Common myeloid progenitor, CD34-positive (primary cell): Measurements from ENCODE around the gene ST8SIA6.

Experiments used
- CTCF ChIA-PET: fragments of 350-600 bp; sonication (Branson Sonifier 250); formaldehyde crosslinking; loops from one replicate; lab custom pipeline; 2021; ENCODE audit warnings: antibody characterized with exemption; lab: Charles Lee
- POLR2A ChIA-PET: fragments of 350-600 bp; sonication (Branson Sonifier 250); formaldehyde crosslinking; loops from one replicate; lab custom pipeline; 2021; ENCODE audit warnings: antibody characterized with exemption; lab: Charles Lee
- DNase-seq, 3 donors: peaks; one replicate each; pipeline versions ENCODE4 v3.0.0 to v3.0.0-alpha.2; 2013
- H3K27ac ChIP-seq, 2 experiments: 1 replicate in 1 of 2; 2 replicates in 1 of 2; pipeline ENCODE4 v1.7.0; 2013; ENCODE audit warnings: inconsistent platforms in 2 of 2, low read length in 2 of 2, mild to moderate bottlenecking in 2 of 2, low read depth in 1 of 2, moderate library complexity in 1 of 2; ENCODE audit not compliant: severe bottlenecking in 2 of 2, insufficient read depth in 1 of 2, poor library complexity in 1 of 2
- H3K27me3 ChIP-seq, 5 experiments: replicated peaks in 2 of 5; 1 replicate in 3 of 5; 2 replicates in 2 of 5; pipeline versions ENCODE4 v1.6.1 to v1.7.0; 2013; ENCODE audit warnings: low read length in 4 of 5, mild to moderate bottlenecking in 2 of 5, moderate library complexity in 2 of 5, inconsistent platforms in 1 of 5; ENCODE audit not compliant: insufficient read depth in 5 of 5, control insufficient read depth in 4 of 5
- H3K36me3 ChIP-seq, 4 experiments: 1 replicate in 2 of 4; 2 replicates in 2 of 4; pipeline versions ENCODE4 v1.6.1 to v1.7.0; 2013; ENCODE audit warnings: low read length in 3 of 4, control low read depth in 1 of 4, mild to moderate bottlenecking in 1 of 4; ENCODE audit not compliant: control insufficient read depth in 4 of 4, insufficient read depth in 4 of 4
- H3K4me1 ChIP-seq, 4 experiments: 1 replicate in 3 of 4; 2 replicates in 1 of 4; pipeline versions ENCODE4 v1.6.1 to v1.7.1; 2013; ENCODE audit warnings: low read length in 3 of 4, mild to moderate bottlenecking in 3 of 4, control low read depth in 1 of 4, inconsistent platforms in 1 of 4, moderate library complexity in 1 of 4; ENCODE audit not compliant: control insufficient read depth in 4 of 4, insufficient read depth in 4 of 4; ENCODE audit errors: control extremely low read depth in 1 of 4
- H3K4me3 ChIP-seq, 7 experiments: 1 replicate in 4 of 7; 2 replicates in 3 of 7; pipeline versions ENCODE4 v1.5.1 to v1.7.0; 2013; ENCODE audit warnings: mild to moderate bottlenecking in 7 of 7, low read length in 6 of 7, moderate library complexity in 6 of 7, inconsistent platforms in 2 of 7, low read depth in 2 of 7, control low read depth in 1 of 7; ENCODE audit not compliant: insufficient read depth in 4 of 7, control insufficient read depth in 1 of 7; ENCODE audit errors: extremely low read depth in 1 of 7
- H3K9me3 ChIP-seq, 5 experiments: 1 replicate in 4 of 5; 2 replicates in 1 of 5; pipeline versions ENCODE4 v1.6.1 to v1.7.1; 2013; ENCODE audit warnings: low read length in 4 of 5, mild to moderate bottlenecking in 2 of 5, inconsistent platforms in 1 of 5, low read depth in 1 of 5, moderate library complexity in 1 of 5; ENCODE audit not compliant: control insufficient read depth in 4 of 5, insufficient read depth in 2 of 5; ENCODE audit errors: control extremely low read depth in 1 of 5
- WGBS: methylation state at CpG from one replicate; pipeline ENCODE4 v1.1.5; 2013; ENCODE audit not compliant: insufficient coverage; 5-methylcytosine and 5-hydroxymethylcytosine counted together

The ST8SIA6 gene

DNA sequence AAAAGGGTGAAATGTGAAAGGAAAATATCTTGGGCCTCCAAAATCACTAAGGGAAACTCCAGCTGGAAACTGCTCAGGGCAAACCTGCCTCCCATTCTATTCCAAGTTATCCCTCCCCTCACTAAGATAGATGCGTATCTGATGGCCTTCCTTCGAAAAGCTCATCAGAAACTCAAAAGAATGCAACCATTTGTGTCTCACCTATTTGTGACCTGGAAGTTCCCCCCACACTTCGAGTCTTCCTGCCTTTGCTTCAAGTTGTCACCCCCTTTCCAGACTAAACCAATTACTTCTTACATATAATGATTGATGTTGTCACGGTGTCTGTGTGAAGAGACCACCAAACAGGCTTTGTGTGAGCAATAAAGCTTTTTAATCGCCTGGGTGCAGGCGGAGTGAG, 69.3 kb downstream of the ST8SIA6 start:
- H3K9me3 ChIP-seq = peaks cover 0 to 7% (median 0%) of the 10 kb centered on the region in 5 experiments
- H3K36me3 ChIP-seq = peaks cover 0 to 45% (median 20%) of the 10 kb centered on the region in 4 experiments
- no peaks in the 10 kb centered on the region for H3K4me1 ChIP-seq
- no peak for DNase-seq
- H3K27ac ChIP-seq = no peak overlapping the region
- WGBS = 75% methylated on average over 4 of the region's 6 CpGs
- no peak overlapping the region for H3K4me3 ChIP-seq
- POLR2A ChIA-PET = no interaction called here
- no peaks in the 10 kb centered on the region for H3K27me3 ChIP-seq
- CTCF ChIA-PET = interaction anchor here (0.7 to 1.2 kb wide), 2 partner anchors 19 to 59 kb away, joined by 3 read pairs; no protein-coding TSS in a partner anchor

DNA sequence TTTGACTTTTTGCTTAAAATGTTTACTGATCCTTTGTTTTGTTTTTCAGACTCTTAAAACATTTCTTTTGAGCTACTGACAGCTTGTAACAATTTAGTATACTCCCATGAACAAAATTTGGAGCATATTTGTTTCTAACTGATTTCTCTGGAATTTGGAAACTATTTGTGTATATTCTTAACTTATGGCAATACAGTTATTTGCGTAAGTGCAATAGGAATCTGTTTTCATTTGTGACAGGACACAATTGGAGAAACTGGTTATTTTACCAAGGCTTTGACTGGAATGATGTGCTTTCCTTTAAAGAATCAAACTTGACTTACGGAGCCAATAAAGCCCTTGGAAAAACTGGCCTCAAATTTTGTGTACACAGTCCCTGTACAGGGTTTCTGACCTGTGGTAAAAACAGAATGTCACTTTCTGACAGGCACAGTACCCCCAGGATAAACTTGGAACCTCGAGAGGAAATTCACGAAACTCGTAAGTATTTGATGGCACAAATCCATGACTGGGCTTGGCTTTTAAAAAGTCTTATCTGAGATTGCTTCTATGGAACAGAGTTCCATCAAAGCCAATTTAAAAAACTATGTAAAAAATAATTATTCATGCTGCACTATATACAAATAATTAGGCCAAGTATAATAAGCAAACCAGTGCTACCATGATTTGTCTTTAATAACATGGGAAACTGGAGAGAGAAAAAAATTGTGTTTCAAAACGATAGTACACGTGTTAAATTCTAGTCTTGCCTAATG, 70.4 kb downstream of the ST8SIA6 start:
- WGBS = 100% methylated on average over 4 of the region's 7 CpGs
- POLR2A ChIA-PET = no interaction called here
- no peak overlapping the region for H3K4me3 ChIP-seq
- H3K27me3 ChIP-seq = no peaks in the 10 kb centered on the region
- no peaks in the 10 kb centered on the region for H3K4me1 ChIP-seq
- DNase-seq = no peak
- peaks cover 0 to 7% (median 0%) of the 10 kb centered on the region in 5 experiments for H3K9me3 ChIP-seq
- H3K27ac ChIP-seq = no peak overlapping the region
- CTCF ChIA-PET = no interaction called here
- H3K36me3 ChIP-seq = peaks cover 0 to 34% (median 20%) of the 10 kb centered on the region in 4 experiments

DNA sequence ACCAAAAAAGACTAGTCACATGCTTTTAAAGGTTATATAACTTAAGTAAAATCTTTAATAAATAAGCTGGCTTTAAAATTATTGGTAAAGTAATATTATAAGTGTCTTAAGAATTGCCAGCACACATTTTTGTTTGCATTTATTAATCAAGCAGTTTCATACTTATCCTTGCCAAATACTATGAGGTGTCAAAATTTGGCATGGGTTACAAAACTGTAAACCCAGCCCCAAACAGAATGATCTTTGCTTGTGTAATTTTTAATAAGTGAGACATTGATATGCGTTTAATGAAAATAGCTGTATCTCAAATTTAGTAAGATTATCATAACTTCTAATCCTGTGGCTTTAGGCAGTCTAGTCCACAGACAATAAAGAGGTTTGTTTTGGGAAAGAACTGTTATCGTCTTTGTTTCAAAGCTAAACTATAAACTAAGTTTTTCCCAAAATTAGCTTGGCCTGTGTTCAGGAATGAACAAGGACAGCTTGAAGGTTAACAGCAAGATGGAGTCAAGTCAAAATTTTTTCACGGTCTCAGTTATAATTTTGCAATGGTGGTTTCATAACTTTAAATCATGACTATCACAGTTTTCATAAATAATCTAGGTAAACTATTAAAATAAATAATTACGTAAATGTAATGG, 72.8 kb downstream of the ST8SIA6 start:
- Histone ChIP-seq H3K4me3 (no peak overlapping the region), H3K27ac (no peak overlapping the region), H3K36me3 (peaks cover 0 to 24% (median 15%) of the 10 kb centered on the region in 4 experiments), H3K9me3 (peaks cover 0 to 5% (median 0%) of the 10 kb centered on the region in 5 experiments), H3K4me1 (no peaks in the 10 kb centered on the region), H3K27me3 (no peaks in the 10 kb centered on the region)
- POLR2A ChIA-PET = no interaction called here
- no peak for DNase-seq
- WGBS = no CpG with 5 or more reads among the region's 4 CpGs
- CTCF ChIA-PET = interaction anchor here (1.5 to 1.8 kb wide), 2 partner anchors 8 to 18 kb away, joined by 5 to 7 read pairs; no protein-coding TSS in a partner anchor

DNA sequence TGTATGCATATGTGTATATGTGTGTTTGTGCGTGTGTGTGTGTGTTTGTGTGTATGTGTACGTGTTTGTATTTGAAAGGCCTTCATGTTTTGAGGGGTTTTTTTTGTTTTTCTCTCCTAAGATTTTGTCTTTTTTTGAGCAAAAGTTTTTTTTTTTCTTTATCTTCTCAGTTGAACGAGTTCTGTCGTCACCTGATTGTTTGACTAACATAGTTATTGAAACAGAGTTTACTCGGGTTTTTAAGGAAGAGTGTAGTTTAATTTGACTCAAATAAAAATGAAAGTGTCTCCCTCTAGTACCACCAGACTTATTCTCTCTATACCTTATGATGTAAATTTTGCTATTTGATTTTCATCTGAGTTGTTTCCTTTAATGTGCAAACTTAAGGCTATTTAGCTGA, 73.5 kb downstream of the ST8SIA6 start:
- peaks cover 0 to 2% (median 0%) of the 10 kb centered on the region in 5 experiments for H3K9me3 ChIP-seq
- DNase-seq = no peak
- no peaks in the 10 kb centered on the region for H3K27me3 ChIP-seq
- no peak overlapping the region for H3K27ac ChIP-seq
- CTCF ChIA-PET = interaction anchor here (1.5 to 1.8 kb wide), 2 partner anchors 9 to 17 kb away, joined by 5 to 7 read pairs; no protein-coding TSS in a partner anchor
- H3K36me3 ChIP-seq = peaks cover 0 to 19% (median 13%) of the 10 kb centered on the region in 4 experiments
- POLR2A ChIA-PET = no interaction called here
- H3K4me1 ChIP-seq = no peaks in the 10 kb centered on the region
- no CpG with 5 or more reads among the region's 5 CpGs for WGBS
- no peak overlapping the region for H3K4me3 ChIP-seq

DNA sequence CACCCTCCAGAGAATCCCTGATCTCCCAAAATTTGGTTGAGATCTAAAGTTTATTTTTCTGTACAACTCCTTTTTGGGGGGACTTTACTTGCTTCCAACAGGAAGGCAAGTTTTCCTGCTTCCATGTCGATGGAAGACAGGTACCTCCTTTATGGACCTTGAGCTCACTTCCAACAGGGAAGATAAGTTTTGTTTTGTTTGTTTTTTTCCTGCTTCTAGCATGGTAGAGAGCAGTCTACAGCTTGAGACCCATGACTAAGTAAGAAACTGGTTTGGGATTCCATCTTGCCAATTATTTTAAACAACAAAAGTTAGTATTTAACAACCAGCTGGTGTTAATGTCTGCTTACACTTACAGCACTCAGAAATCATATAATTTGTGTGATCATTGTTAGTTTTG, 74.4 kb downstream of the ST8SIA6 start:
- H3K27me3 ChIP-seq = no peaks in the 10 kb centered on the region
- no peaks in the 10 kb centered on the region for H3K4me1 ChIP-seq
- DNase-seq = no peak
- no peaks in the 10 kb centered on the region for H3K9me3 ChIP-seq
- H3K4me3 ChIP-seq = no peak overlapping the region
- WGBS = no CpG with 5 or more reads among the region's 1 CpG
- peaks cover 0 to 23% (median 13%) of the 10 kb centered on the region in 4 experiments for H3K36me3 ChIP-seq
- CTCF ChIA-PET = interaction anchor here (0.7 to 1.8 kb wide), 5 partner anchors 10 to 62 kb away, joined by 3 to 7 read pairs (median 3); no protein-coding TSS in a partner anchor
- no peak overlapping the region for H3K27ac ChIP-seq
- POLR2A ChIA-PET = no interaction called here

DNA sequence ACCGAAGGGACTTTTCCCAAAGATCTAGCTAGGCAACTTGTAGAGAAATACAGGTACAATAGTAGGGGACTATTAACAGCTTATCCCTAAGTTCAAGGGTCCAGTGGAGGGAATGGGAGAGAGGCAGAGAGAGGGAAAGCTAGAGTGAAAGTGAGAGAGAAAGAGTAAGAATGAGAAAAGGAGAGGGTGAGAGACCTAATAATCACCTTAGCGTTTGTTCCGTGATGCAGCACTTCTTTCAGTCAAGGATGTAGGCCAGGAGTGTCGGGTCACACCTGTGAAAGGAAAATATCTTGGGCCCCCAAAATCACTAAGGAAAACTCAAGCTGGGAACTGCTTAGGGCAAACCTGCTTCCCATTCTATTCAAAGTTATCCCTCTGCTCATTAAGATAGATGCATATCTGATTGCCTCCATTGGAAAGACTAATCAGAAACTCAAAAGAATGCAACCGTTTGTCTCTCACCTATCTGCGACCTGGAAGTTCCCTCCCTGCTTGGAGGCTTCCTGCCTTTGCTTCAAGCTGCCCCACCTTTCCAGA, 75.2 kb downstream of the ST8SIA6 start:
- no peak overlapping the region for H3K4me3 ChIP-seq
- 95% methylated on average over 5 of the region's 6 CpGs for WGBS
- H3K4me1 ChIP-seq = no peaks in the 10 kb centered on the region
- DNase-seq = no peak
- H3K36me3 ChIP-seq = peaks cover 0 to 24% (median 14%) of the 10 kb centered on the region in 4 experiments
- H3K9me3 ChIP-seq = no peaks in the 10 kb centered on the region
- H3K27me3 ChIP-seq = no peaks in the 10 kb centered on the region
- ChIA-PET CTCF (interaction anchor here (0.7 to 1.1 kb wide), 3 partner anchors 10 to 62 kb away, joined by 3 read pairs; no protein-coding TSS in a partner anchor), POLR2A (no interaction called here)
- H3K27ac ChIP-seq = no peak overlapping the region
